ENCODE measurements around the gene CAPN1.
"Not testable (repeated sequence)": the region's sequence is repeated elsewhere in the genome, so short reads cannot be mapped to it uniquely, and the experiment has no call there.

Gene CAPN1

DNA sequence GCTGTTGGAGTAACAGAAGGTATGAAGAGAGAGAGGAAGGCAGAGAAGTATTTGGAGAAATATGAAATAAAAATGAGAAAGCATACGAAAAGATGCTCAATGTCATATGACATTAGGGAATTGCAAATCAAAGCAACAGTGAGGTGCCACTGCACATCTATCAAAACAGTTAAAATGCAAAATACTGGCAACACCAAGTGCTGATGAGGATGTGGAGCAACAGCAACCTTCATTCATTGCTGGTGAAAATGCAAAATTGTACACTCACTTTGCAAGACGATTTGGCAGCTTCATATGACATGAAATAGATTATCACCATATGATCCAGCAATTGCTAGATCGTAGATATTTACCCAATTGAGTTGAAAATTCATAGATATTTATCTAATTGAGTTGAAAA is 21.1 kb upstream of the CAPN1 start:
- no peak for DNase-seq (ENCODE audit: low spot score)

DNA sequence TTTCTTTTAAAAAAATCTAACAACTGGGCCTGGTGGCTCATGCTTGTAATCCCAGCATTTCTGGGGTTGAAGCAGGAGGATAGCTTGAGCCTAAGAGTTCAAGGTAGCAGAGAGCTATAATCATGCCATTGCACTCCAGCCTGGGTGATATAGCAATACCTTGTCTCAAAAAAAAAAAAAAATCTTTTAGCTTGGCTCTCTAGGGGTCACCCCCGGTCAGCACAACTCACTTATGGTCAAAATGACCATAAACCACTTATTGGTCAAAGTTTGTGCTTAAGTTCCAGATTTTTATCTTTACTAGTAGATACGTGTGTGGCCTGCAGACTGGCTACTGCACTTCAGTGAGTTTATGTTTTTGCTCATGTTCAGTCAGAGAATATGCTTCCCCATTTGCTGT is 18.0 kb upstream of the CAPN1 start:
- no peak for DNase-seq (ENCODE audit: low spot score)

DNA sequence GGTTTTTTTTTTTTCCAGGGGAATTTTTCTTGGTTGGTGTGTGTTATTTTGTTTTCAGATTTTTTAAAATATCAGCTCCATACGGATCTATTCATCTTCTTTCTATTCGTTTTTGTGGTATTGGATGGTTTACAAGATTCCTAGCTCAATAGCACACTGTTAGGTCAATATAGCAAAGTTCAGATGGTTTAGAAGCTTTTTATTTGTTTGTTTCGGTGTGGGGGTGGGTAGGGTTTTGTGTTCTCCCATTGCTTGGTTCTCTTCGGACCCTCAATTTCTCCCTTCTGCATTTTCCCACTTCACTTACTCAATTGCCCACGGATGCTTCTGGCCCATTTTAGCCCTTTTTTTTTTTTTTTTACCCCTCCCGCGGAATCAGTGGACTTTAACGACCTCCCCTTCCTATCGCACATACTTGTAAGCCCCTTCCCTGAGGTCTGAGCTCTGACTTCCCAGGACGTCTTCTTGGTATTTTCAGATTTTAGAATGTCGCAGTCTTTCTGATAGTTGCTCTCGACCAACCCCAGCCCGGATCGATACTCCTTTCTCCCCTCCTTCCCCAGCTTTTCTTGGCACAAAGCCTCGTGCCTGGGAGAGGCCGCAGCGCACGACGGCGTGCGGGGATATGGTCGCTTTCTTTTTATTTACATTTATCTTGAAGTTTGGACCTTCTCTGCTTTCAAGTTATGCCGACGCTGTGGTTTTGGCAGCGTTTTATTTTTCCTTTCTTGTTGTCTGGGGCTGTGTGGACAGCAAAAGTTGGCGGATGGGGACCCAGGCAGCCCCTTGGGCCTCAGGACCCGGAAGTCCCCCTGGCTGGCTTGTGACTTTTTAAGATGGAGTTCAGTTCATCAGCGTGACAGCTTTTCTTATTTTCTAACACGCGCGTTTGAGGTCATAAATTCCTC is 16.1 kb upstream of the CAPN1 start:
- no peak for DNase-seq (ENCODE audit: low spot score)

DNA sequence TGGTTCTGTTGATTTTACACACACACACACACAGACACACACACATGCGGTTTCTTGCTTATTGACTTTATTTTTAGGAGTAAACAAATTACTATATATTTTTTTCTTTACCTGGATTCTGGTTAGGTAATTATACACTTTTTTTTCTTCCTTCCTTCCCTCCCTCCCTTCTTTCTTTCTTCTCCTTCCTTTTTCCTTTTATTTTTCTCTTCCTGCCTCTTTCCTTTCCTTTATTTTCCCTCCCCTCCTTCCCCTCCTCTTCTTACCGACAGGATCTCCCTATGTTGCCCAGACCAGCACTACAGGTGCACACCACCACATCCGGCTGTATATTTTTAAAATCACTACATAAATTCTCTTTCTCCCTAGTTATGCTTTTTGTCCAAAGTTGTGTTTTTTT is 14.8 kb upstream of the CAPN1 start:
- DNase-seq (ENCODE audit: low spot score) = no peak

GRCh38 chr11:65167656-65168055 is 14.1 kb upstream of the CAPN1 start:
- no peak for DNase-seq (ENCODE audit: low spot score)

DNA sequence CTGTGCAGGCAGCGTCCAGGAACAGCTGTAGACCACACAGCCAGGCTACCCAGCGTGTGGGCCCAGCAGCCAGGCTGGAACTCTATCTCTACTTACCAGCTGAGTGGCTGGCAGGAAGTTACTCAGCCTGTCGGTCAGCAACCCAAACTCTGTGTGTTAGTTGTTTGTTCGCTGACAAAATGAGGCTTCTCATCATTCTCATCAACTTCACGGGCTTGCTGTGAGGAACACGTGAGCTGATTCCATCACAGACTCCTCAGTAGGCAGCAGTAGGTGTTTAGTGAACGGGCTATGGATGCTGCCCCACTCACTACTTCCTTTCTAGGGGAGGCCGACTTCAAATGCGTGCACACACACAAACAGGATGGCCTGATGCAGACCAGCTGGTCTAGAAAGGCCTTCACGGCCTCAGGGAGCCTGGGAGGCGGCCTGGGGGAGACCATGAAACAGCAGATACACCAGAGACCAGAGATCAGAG is 12.5 kb upstream of the CAPN1 start:
- no peak for DNase-seq (ENCODE audit: low spot score)

GRCh38 chr11:65170058-65170534 is 11.6 kb upstream of the CAPN1 start, which contains the start of gene SPDYC:
SPDYC (plus strand) TSS chr11:65170233; CDS start chr11:65171358, 1,125 bp downstream.
- DNase-seq (ENCODE audit: low spot score) = no peak

DNA sequence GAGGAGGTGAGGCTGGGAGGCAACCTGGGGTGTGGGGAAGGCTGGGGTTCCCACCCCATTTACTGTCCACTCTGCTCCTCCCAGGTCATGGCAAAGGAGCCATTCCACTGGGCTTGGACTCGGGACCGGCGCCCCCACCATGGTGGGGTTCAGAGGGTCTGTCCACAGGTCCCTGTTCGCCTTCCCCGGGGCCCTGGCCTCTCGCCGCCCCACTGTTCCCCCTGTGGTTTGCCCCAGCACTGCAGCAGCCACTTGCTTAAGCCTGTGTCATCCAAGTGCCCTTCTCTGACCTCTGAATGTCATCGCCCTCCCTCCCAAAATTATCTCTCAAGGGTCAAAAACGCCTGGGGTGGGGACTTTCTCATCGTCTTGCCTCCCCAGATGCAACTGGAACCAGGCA is 9.1 kb upstream of the CAPN1 start:
- no peak for DNase-seq (ENCODE audit: low spot score)

GRCh38 chr11:65174571-65175010 is 7.1 kb upstream of the CAPN1 start:
- not testable (repeated sequence) for DNase-seq (ENCODE audit: low spot score)

GRCh38 chr11:65180877-65181568 is 705 bp upstream of the CAPN1 start:
- peak; percentile 35 for DNase-seq (ENCODE audit: low spot score)

GRCh38 chr11:65182258-65183170 is 786 bp downstream of the CAPN1 start:
- no peak for DNase-seq (ENCODE audit: low spot score)

- no peak for DNase-seq (ENCODE audit: low spot score)
Measured at GRCh38 chr11:65183201-65183891, 1.6 kb downstream of the CAPN1 start.

GRCh38 chr11:65184146-65184545 is 2.4 kb downstream of the CAPN1 start:
- DNase-seq (ENCODE audit: low spot score) = no peak

- DNase-seq (ENCODE audit: low spot score) = no peak
Measured at GRCh38 chr11:65185171-65185570, 3.4 kb downstream of the CAPN1 start.

DNA sequence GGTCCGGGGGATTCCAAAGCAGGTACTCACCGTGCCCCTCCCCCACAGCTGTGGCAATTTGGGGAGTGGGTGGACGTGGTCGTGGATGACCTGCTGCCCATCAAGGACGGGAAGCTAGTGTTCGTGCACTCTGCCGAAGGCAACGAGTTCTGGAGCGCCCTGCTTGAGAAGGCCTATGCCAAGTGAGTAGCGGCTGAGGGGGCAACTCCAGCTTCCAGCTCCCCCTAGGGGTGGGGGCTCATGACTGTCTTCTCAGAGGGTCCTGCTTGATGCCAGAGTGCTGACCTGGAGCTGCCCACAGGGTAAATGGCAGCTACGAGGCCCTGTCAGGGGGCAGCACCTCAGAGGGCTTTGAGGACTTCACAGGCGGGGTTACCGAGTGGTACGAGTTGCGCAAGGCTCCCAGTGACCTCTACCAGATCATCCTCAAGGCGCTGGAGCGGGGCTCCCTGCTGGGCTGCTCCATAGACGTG is 4.2 kb downstream of the CAPN1 start:
- DNase-seq (ENCODE audit: low spot score) = no peak

GRCh38 chr11:65186701-65187100 is 5.0 kb downstream of the CAPN1 start:
- DNase-seq (ENCODE audit: low spot score) = no peak

GRCh38 chr11:65187146-65187675 is 5.5 kb downstream of the CAPN1 start:
- no peak for DNase-seq (ENCODE audit: low spot score)

GRCh38 chr11:65187971-65188461 is 6.3 kb downstream of the CAPN1 start:
- no peak for DNase-seq (ENCODE audit: low spot score)

DNA sequence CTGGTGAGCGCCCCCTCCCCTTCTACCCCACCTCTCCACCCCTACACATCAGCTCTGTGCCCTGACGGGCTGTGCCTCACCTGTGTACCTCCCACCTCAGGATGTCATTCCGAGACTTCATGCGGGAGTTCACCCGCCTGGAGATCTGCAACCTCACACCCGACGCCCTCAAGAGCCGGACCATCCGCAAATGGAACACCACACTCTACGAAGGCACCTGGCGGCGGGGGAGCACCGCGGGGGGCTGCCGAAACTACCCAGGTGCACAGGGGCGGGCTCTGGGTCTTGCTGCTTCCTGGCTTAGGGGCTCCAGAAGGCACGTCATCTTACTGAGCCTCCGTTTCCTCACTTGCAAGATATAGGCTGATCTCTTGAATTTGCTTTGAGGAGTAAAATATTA is 6.8 kb downstream of the CAPN1 start:
- DNase-seq (ENCODE audit: low spot score) = no peak

DNA sequence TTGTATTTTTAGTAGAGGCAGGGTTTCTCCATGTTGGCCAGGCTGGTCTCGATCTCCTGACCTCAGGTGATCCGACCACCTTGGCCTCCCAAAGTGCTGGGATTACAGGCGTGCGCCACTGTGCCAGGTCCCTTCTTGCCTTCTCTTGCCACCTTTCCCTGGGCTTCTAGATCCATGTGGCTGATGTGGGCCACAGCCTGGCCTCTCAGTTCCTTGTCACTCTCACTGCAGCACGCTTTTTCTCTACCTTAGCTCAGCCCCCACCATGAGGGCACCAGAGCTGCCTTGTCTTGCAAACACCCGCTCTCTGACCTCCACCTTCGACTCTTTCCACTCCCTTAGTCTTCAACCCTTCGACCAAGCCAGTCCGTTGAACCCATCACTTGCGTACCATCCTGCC is 7.5 kb downstream of the CAPN1 start:
- DNase-seq (ENCODE audit: low spot score) = no peak

DNA sequence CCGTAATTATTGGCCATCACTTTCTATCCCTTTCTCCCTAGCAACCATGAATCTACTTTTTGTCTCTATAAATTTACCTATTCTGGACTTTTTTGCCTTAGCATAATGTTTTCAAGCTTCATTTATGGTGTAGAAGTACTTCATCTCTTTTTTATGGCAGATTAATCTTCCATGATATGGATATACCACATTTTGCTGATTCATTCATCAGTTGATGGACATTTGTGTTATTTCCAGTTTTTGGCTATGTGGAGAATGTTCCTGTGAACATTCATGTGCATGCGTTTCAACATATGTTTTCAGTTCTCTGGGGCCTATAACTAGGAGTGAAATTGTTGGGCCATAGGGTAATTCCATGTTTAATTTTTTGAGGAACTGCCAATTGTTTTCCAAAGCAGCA is 12.8 kb downstream of the CAPN1 start:
- no peak for DNase-seq (ENCODE audit: low spot score)
